Effector CD8-positive, alpha-beta T cell (primary cell): ENCODE data around the gene MYOM1.
A peak's percentile ranks its signal among the peaks of the same experiment; 100 is the strongest.
"Not testable (repeated sequence)": the region's sequence is repeated elsewhere in the genome, so short reads cannot be mapped to it uniquely, and the experiment has no call there.

Experiments used
- DNase-seq: peaks from one replicate; lab custom pipeline; 2025; lab: John Stamatoyannopoulos, UW

MYOM1 gene

GRCh38 chr18:3084206-3084605, 135.6 kb downstream of the MYOM1 start:
- DNase-seq, result no peak

- no peak for DNase-seq
Measured at GRCh38 chr18:3083766-3084165, 136.0 kb downstream of the MYOM1 start.

DNA sequence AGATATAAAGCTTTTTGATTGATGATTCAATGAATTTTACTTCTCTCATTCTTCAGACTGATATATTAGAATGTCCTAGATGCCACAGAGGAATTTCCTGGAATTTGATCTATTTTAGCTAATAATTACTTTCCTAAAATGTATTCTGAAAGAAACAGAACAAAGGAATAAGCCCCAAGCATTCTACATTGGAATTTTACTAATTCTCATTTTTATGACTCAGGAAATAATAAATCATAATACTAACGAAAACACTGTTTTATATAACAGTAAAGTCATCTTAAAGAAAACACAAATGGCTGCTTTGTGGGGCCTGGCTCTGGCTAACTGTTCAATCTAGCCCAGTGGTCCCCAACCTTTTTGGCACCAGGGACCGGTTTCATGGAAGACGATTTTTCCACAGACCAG, 138.2 kb downstream of the MYOM1 start:
- no peak for DNase-seq

GRCh38 chr18:3079653-3080052, 140.1 kb downstream of the MYOM1 start:
- no peak for DNase-seq

GRCh38 chr18:3075491-3075890, 144.3 kb downstream of the MYOM1 start:
- no peak for DNase-seq

- DNase-seq, result no peak
Measured at GRCh38 chr18:3074087-3074486, 145.7 kb downstream of the MYOM1 start.

GRCh38 chr18:3073353-3073752, 146.4 kb downstream of the MYOM1 start:
- not testable (repeated sequence) for DNase-seq

DNA sequence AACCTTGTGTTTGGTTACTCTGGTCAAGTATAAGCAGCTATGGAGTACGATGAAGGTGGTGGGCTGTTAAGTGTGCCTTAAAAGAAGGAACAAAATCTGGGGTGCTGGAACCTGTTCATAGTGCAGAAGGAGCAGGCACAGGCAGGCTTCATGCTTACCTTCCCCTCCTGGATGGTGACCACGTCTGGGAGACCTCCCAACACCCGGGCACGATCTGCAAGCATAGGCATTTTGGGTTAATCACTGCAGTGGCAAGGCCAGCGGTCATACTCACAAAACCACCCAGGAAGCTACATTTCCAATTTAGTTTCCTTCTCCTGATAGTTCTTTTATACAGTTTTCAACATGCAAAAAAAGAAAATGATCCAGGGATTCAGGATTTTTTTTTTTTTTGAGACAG, 148.1 kb downstream of the MYOM1 start:
- no peak for DNase-seq

DNA sequence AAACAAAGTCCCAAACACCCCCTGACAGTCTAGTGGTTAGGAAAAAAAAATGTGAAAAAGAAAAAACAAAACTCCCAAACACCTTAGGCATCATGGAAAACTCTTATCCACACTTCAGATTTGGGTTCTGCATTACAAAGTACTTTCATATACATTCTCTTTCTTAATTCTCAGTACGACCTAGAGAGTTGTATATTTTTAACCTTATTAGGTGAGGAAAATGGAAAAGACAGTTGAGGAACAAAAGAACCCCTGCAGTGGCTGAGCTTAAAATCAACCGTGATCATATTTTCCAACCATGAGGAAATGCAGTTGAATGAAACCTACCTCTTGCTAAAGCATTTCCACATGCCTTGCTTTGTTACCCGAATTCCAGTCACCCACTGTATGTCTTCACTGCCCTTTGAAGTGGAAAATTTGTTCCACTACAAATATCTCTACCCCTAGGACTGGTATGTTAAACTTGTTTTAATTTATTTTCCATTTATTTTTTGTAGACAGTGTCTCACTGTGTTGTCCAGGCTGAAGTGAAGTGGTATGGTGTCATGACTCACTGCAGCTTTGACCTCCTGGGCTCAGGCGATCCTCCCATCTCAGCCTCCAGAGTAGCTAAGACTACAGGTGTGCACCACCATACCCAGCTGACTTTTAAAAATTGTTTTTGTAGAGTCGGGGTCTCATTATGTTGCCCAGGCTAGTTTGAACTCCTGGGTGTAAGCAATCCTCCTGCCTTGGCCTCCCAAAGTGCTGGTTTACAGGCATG, 149.9 kb downstream of the MYOM1 start:
- DNase-seq, result no peak

- DNase-seq, result no peak
Measured at GRCh38 chr18:3067722-3068121, 152.0 kb downstream of the MYOM1 start.

- no peak for DNase-seq
Measured at GRCh38 chr18:3067165-3067661, 152.6 kb downstream of the MYOM1 start.

DNA sequence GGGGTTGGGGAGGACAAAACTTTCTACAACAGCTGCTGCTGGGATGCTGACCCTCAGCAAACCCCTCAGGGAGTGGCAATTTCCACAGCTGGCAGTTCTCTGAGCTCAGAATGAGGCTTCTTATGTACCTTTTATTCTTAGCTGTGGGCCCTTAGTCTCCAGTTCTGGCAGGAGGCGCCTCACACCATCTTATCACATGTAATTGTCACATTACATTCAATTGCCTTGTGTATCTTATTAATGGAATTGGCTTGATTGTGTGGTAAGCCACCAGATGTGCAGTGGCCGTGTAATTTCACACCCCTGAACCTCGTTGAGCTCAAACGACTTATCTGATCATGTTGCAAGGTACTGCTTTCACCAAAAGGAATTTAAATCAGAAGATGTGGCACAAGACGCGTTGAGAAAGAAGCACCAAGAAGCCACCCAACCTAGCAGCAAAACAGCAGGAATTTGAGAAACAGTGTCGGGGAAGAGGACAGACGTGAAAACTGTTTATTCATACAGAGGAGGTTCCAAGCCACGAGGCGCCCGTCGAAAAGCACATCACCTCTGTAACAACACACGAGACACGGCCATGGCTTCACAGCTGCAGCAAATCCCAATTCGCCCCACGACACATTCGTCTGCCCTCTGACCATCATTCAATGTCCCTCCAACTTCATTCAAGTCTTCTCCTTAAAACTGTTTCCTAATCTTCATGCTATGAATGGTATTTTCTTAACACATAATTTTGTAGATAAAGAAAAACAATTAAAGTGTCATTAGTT, 153.2 kb downstream of the MYOM1 start:
- no peak for DNase-seq

GRCh38 chr18:3063766-3064165, 156.0 kb downstream of the MYOM1 start:
- not testable (repeated sequence) for DNase-seq

- peak; percentile 32 for DNase-seq
Measured at GRCh38 chr18:3062798-3063680, 156.7 kb downstream of the MYOM1 start.

GRCh38 chr18:3061581-3062312, 158.0 kb downstream of the MYOM1 start:
- DNase-seq, result no peak

DNA sequence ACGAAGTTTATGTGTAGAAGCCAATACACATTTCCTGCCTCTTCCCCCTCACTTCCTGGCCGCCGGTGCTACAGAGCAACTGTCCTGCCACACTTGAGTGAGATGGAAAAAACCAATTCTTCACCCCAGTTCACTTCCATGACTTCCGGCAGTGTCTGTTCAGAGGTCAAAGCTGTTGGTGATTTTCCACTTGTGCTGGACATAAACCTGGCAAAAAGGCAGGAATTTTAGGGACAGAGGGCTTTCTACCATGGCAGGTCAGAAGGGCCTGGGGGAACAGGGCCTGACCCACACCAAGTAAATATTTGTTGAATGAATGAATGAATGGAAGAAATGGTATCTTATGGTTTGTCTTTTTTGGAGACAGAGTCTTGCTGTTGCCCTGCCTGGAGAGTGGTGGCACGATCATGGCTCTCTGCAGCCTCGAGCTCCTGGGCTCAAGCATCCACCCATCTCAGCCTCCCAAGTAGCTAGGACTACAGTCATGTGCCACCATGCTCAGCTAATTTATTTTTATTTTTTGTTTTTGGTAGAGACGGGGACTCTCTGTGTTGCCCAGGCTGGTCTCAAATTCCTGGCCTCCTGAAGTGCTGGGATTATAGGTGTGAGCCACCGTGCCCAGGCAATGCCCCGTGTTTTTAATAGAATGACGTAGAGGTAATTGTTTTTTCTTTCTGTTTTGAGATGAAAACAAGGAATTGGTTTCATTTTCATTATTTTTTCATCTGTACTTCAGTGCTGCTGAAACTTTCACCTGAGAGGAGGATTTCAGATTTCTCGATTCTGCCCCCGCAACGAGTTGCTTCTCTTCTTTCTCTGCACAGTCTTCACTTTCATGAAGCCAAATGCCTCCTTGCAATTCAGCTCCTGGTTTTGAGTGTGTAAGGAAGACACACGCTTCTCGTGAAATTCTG, 158.8 kb downstream of the MYOM1 start:
- DNase-seq, result peak; percentile 4

- no peak for DNase-seq
Measured at GRCh38 chr18:3059272-3059671, 160.5 kb downstream of the MYOM1 start.

- DNase-seq, result no peak
Measured at GRCh38 chr18:3058328-3059191, 161.2 kb downstream of the MYOM1 start.

DNA sequence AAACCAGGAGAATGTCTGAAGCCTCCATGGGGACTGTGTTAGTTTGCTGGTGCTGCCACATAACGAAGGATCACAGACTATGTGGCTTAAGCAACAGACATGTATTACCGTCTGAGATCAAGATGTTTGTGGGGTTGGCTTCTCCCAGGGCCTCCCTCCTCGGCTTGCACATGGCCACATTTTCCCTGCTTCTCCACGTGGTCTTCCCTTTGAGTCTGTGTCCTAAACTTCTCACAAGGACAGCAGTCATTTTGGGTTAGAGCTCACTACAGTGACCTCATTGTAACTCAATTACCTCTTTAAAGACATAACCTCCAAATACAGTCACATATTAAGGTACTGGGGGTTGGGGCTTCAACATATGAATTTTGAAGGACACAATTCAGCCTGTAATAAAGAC, 162.2 kb downstream of the MYOM1 start:
- DNase-seq, result no peak
